GM21723 (cell line): ENCODE measurements around the gene MACROD2.
A peak's percentile ranks its signal among the peaks of the same experiment; 100 is the strongest.

ENCODE experiments used
- ATAC-seq: cut with Tn5 transposase; IDR thresholded peaks from one replicate; pipeline ENCODE4 v1.9.1; 2021; ENCODE audit warnings: mild to moderate bottlenecking, moderate library complexity; ENCODE audit not compliant: unreplicated experiment

Gene MACROD2

DNA sequence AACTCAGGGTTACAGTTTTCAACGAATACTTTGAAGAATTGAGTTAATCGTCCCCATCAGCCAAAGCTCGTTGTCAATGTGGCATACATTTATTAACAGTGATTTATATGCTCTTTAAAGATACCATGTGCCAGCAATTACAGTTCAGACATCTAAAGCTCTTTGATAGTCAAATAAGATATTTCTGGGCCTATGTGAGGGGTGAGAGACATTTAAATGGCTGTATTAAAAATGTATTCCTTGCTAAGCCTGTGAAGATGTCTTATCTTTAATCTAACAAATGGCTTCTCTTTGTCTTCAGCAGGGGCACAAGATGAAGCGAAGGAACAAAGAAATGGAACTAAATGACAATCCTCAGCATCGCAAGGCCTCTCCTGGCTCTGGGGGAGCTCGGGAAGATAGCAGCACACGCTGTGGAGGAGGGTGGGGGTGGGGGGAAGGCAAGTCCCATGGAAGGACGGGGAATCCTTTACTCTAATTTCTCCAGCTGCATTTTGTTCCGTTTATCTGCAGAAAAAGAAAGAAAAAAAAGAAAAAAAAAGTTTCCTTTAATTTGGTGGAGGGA, 2054.3 kb downstream of the MACROD2 start:
- ATAC-seq = no peak

DNA sequence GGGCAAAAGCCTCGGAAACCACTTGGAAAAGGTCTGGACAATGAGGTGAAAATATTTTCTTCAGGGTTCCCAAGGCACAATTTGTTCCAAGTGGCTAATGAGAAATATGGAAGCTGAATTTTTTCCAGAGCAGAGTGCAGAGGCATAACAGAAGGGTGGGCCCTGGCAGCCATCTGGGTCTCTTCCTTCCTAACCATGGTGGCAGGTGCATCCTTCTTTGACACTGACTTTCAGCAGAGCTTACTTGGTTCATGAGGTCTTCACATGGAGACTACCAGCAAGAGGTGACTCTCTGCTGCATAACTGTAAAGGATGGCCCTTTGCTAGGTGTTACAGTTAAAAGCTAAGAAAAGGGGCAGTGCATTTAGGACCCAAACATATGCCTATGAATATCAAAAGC, 2055.1 kb downstream of the MACROD2 start:
- ATAC-seq = no peak

DNA sequence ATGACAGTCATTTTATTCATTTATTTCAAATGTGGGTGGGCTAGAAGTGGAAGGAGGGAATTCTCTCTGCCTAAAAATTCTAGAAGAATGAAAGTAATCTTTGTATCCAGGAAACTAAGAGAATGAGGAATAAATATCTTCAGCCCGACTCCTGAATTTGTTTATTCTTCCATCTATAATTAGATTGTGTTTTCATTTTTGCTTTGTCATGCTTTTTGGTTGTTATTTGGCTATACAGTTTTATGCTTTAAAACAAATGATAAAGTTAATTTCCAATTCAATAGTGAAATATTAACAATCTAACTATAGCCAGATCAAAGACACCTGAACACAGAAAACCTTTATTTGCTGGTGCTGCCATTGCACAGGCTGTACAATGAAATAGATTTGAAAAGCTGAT, 2056.7 kb downstream of the MACROD2 start:
- ATAC-seq = no peak

DNA sequence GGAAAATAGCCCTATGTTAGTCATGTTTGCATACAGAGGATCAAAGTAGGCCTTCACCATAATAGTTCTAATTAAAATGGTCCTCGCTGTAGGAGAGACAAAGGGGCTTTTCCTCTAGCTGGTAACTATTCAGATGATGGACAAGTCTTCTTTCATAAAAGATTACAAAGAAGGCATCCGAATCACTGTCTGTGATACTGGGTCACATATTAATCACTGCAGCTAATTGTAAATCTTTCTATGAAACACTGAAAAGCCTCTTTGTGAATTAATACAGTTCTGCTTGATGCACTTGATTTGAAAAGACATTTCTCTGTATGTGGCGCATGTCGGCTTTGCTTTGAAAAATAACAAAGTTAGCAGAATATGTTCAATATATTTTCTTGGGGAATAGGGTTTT, 2057.1 kb downstream of the MACROD2 start:
- no peak for ATAC-seq

DNA sequence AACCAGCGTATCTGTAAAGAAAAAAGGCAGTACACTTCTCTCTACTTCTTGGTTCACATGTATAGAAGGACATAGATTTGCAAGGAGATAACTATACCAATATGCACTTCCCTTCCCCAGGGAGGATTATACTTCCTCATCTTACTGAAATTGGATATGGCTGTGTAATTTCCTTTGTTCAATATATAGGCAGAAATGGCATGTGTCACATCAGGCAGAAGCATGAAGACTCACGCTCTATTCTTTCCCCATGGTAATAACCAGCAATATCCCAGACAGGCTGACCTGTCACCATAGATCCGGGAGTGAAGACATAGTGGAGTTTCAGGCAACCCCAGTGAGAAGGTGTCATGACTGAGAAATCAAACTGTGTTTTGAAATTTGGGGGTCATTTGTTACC, 2059.7 kb downstream of the MACROD2 start:
- ATAC-seq = no peak

DNA sequence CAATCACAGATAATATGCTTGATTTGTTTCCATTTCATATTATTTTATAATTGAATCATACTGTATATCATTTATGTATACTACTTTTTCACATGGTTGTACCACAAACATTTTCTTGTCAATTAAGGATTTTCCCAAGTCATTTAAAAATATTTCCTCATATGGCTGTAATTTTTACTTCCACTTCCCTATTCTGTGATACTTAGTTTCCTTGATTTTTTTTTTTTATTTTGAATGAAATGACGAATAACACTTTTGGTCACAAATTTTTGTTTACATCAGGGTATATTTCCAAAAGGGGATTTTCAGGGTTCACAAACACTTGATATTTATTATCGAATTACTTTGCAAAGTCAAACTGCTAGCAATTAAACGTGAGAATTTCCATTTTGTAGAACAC, 2062.3 kb downstream of the MACROD2 start:
- ATAC-seq = no peak

DNA sequence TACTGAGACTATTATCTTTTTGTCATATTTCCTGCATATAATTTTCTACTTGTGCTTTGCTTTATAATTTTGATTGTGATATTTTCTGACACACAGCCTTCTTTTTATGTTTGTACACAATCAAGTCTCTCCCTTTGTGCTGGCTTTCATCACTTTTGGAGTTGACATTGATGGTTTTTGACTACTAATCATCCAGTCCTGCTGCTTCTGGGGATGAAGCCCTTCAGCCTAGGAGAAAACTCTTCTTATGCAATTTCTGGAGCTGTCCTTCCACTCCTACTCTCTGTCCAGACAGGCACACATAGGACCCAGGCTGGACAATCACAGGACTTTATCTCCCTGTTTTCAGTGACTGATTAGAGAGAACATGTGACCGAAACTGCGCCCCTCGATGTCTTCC, 2063.0 kb downstream of the MACROD2 start:
- ATAC-seq = no peak

DNA sequence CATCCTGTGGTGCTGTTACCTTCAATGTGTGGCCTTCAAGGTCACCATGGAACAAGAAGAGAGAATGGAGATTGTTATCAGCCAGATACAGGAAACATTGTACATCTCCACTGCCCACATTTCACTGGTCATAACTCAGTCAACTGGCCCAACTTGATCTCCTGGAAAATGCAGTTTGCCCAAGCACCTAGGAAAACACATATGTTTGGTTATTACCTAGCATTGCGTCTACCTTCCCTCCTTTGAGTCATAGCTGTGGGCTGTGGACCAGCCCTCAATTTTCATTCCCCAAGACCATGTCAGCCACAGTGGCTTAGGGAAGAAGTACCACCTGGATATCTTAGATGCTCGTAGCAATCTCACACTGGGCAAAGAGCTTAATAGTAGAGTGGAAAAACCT, 2064.5 kb downstream of the MACROD2 start:
- no peak for ATAC-seq

DNA sequence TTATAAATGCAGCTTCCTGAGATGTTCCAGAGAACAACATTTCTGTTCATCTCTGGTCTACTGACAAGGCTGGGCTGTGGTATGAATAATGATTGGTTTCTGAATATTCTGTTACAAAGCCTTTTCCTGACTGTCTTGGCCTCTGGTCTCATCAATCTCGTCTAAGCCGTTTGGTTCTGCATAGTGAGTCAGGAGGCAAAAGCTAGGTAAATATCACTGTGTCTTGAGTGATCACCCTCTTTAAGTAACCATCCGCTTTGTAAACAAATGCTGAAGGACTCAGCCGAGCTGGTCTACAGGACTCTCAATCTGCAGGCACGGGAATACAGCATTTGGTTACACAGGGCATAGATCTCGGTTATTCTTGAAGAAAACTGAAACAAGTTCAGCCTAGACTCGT, 2066.0 kb downstream of the MACROD2 start:
- ATAC-seq = no peak

DNA sequence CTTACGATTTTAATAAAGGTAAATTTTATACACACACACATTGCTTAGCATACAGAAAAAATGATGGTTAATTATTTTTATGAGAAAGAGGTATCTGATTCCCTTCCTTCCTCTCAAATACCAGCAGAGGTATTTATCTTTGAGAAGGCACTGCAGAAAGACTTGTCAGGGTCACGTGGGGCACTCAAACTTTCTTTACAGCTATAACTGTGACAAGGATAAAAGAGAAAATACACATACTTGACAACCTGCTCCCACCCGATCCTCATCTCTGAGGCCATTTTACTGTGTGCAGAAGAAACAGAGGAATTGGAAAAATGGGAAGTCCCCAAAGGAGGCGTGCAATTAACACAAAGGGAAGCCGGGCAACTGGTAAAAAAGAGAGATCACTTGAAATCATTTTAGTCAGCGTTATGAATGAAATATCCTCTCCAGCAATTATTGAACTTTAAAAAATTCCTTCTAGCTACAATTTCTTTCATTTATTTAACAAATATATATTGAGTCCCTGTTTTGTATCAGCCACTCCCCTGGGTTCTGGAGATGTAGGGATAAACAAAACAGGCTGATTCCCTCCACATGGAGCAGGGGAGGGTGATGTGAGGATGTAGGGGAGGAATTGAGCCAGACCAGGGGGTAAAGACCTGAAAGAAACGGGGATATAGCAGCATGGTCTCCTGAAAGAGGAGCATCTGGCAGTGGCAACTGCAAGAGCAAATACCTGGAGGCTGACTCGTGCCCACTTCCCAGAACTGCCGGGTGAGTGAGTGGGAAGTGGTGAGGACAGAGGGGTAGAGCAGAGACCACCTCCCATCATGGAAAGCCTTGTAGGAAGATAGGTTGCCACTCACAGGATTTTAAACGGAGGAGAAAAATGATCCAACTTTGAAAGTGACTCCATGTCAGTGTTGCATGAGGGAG, 2067.6 kb downstream of the MACROD2 start:
- no peak for ATAC-seq

DNA sequence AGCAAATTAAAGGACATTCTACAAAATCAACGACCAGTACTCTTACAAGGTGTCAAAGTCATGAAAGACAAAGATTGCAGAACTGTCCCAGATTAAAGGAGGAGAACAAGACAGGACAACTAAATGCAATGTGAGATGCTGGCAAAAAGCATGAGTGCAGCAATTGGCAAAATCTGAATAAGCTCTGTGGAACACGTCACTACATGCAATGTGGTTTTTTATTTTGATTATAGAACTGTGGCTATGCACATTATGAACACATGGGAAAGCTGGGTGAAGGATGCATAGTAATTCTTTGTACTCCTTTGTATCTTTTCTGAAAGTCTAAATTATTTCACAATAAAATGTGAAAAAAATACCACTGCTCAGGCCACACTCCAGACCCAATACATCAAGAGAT, 2068.6 kb downstream of the MACROD2 start:
- ATAC-seq = no peak

DNA sequence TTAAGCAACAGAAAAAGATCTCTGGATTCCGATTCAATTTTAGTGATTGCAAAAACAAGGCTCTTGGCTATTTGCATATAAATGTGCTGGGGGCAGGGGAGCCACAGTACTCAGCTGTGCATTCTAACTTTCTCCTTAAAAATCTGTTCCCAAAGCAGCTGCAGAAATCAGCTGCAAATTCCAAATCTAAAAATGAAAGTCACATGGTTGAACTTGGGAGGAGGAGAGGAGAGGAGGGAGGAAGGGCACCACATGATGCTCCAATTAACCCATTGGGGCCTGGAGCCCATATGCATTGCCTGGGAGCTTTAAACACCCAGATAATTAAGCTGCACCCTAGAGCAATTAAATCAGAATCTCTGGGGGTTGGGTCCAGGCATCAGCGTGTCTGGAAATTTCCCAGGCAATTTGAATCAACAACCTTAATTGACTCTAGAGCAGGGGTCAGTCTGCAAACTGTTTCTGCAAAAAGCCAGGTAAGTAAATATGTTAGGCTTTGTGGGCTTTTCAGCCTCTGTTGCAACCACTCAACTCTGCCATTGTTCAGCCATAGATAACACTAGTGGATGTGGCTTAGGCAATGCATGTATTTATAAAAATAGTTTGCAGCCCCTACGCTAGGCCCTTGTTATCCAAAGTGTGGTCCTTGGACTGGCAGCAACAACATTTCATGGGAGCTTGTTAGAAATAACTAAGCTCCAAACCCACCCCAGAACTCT, 2069.8 kb downstream of the MACROD2 start:
- ATAC-seq = no peak

DNA sequence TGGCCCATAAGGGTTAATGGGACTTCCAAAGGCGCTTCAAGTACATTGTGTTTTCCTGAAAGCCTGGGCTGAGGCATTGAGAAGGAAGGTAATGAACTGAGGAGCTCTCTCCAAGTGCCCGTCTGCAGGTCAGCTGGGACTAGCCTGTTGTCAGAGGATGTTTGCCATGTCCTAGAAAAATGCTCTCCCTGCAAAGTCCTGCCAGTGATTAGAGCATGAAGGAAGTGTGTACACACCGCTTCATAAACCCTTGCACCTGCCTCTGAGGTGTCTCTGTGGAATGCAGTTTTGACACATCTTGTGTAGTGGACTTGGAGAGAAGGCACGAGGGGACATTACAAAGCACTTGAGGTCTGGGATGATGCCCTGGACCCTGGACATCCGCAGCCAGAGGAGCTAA, 2071.3 kb downstream of the MACROD2 start:
- ATAC-seq = no peak

DNA sequence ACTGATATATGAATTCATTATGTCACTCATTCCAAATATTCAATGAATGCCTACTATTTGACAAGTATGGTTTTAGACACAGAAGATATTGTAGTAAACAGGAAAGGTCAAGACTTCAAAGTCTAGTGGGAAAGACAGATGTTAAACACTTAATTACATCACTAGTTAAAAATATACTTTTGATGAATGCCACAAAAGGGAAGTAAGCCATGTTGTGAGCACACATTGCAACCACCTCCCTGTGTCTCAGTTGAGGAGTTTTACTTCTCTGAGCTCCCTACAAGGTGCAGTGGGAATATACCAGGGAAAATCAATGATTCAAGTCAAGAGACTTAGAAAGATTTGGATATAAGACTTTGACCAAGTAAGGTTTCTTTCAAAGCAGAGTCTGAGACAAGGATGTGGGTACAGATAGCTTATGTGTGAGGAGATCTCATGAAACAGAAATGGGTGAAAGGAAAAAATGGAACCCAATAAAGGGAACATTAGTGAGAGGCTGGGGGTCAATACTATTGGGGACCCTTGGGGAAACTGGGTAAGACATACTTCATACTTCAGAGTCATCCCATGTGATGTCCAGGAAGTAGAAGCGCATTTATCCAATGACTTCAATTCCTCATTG, 2074.2 kb downstream of the MACROD2 start:
- ATAC-seq = peak; percentile 94

DNA sequence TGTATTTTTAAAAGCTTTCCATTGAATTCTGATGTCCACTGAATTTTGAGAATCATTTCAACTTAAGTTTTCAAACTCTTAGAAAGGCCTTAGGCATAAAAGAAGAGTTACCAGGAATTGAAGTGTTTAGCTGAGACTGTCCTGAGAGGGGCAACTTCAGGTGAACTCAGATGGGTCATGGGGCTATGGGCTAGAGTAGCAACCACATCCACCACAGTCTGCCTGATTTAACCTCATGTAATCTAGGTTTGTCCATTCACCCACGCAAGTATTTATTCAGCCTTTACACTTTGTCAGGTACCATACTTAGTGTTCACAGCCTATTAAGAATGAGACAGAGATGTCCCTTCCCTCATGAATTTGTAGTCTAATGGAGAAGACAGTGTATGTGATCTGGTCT, 2076.9 kb downstream of the MACROD2 start:
- no peak for ATAC-seq

DNA sequence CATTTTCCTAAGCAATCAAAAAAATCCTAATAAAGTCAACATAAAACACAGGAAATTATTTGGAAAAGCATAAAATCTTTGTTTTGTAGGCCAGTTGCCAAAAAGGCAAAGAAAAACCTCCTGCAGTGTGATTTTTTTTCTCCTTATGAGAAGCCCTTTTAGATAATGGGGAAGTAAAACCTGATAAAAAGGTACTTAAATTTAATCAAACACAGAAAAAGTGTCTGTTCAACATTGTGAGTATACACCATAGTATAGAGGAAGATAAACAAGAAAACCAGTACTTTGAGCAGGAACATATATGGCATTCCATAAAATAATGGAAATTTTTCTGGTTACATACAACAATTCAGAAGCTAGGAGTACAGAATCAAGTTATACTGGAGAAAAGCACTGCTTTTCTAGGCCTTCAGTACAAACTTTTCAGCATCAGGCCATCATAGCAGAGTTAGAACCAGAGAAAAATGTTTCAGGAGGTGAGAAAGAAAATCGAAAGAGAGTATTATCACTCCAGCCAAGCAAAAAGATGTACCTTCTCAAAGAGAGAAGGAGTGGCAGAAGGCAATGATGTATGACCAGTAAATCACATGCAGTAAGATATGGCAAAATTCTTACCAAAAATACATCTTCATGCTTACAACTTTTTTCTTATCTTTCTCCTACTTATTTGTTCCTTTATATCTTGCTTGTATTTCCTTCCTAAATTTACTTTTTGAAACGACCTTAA, 2083.0 kb downstream of the MACROD2 start:
- peak; percentile 68 for ATAC-seq

DNA sequence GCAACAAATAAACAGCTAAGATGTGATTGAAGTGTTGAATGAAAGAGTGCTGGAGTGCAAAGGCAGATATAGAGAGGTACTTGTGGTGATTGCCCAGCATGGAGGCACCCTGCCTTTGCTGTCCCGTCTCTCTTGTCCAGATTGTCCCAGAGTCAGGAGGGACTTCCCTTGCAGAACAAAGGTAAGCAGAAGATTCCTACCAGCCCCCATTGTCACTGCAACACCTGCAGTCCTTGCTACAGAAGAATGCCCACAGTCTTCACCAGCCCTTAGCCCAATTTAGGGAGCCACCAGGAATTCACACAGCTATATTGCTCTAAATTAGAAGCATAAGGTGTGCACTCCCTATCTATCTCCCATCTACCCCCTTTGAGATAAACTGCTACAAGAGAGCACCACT, 2086.1 kb downstream of the MACROD2 start:
- ATAC-seq = no peak

DNA sequence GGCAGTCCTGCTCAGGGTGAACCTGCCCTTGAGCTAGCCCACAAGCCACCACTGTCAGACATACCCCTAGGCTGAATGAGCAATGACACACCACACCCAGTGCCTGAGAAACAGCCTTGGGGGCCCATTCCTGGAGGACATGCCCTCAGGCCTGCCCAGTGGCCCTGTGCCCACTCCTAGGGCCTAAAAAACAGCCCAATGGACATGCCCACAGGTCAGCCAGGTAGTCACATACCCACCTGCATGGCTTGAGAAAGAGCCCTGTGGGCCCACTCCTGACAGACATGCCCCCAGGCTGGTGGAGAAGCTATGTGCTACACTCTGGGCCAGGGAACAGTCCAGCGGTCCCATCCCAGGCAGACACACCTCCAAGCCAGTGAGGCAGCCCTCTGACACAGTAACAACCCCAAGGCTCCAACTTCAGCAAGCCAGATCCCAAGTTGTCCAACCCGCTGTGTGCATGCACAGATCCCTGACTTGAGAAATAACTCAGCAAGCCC, 2086.8 kb downstream of the MACROD2 start:
- no peak for ATAC-seq

DNA sequence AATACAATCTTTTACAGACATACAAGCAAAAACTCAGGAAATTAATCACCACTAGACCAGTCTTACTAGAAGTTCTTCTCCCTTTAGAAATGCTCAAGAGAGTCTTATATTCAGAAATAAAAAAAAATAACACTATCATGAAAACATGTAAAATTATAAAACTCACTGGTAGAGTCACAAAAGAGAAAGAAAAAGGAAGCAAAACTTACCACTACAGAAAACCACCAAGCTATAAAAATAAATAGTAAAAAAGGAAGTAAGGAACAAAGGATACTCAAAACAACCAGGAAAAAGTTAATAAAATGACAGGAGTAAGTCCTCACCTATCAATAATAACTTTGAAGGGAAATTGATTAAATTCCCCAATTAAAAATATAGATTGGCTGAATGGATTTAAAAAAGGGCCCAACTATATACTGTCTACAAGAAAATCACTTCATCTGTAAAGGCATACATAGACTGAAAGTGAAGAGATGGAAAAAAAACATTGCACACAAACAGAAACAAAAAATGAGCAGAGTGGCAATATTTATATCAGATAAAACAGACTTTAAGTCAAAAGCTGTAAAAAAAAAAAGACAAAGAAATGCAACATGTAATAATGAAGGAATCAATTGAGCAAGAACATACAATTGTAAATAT, 2088.4 kb downstream of the MACROD2 start:
- ATAC-seq = no peak

DNA sequence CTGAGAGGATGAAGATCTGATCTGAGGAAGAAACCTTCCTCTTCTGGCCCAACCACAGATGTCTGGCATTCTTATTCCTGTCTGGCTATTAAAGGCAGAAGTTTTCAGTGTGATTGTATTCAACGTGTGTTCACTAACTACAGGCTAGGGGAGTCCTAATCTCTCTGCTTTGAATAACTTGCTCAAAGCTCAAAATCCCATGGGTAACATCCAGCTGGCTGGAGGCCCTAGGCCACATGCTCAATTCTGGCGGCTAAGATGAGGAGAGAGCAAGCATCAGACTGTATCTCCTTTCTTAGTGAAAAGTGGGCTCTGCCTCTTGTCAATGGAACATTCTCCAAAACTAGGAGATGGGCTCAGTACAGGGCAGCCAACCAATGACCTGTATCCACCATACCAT, 2099.9 kb downstream of the MACROD2 start:
- ATAC-seq = no peak
